Measurements from ENCODE around the gene OBI1. TPM values are rescaled to one million over a fixed set of nuclear protein-coding genes. Genes with fewer than 3 reads are reported as not detected.

OBI1 gene
- total and polyA plus RNA-seq, 2 donors (not counting 1 experiment from before 2014, with no cell fraction given), result 3.1 to 15.4 TPM

GRCh38 chr13:78601124-78601873 lies 57.7 kb downstream of the OBI1 start:
- Histone ChIP-seq H3K36me3 (replicated peaks in 1 of 2; ENCODE audit: control extremely low read depth in 1 of 2, control insufficient read depth in 1 of 2, extremely low read depth in 1 of 2, insufficient read depth in 2 of 2, low read length in 1 of 2) (no peaks in the 10 kb centered on the region), H3K9ac (ENCODE audit: low read length) (peak overlapping the region; percentile 53), H3K4me2 (replicated peaks; ENCODE audit: low read depth, low read length, poor library complexity, severe bottlenecking) (peak overlapping the region; percentile 81), H3K9me3 (ENCODE audit: control extremely low read depth in 1 of 3, control insufficient read depth in 2 of 3, insufficient read depth in 1 of 3, low read length in 2 of 3) (peaks cover 11 to 48% (median 14%) of the 10 kb centered on the region in 3 donors), H4K20me1 (ENCODE audit: control insufficient read depth, insufficient read depth, low read length, poor library complexity, severe bottlenecking) (no peaks in the 10 kb centered on the region), H2AFZ (ENCODE audit: insufficient read depth, low read depth, low read length, poor library complexity, severe bottlenecking) (peak overlapping the region; percentile 68), H3K4me3 (ENCODE audit: control extremely low read depth in 1 of 5, extremely low read depth in 1 of 5, insufficient read depth in 1 of 5, low read depth in 2 of 5, low read length in 4 of 5) (peak overlapping the region; percentile 1 to 45 (median 40)), H3K79me2 (ENCODE audit: control insufficient read depth, insufficient read depth, low read length) (no peaks in the 10 kb centered on the region), H3K27me3 (replicated peaks in 1 of 4; ENCODE audit: control extremely low read depth in 1 of 4, control insufficient read depth in 3 of 4, insufficient read depth in 4 of 4, low read length in 3 of 4) (peaks cover 9 to 87% (median 84%) of the 10 kb centered on the region in 4 experiments), H3K27ac (ENCODE audit: low read length in 2 of 2) (no peak overlapping the region), H3K4me1 (ENCODE audit: control insufficient read depth in 2 of 2, insufficient read depth in 2 of 2, low read length in 2 of 2) (peaks cover 40 to 77% of the 10 kb centered on the region in 2 donors)
- H3K9me3 Mint-ChIP-seq (ENCODE audit: insufficient read depth), result peaks cover 2% of the 10 kb centered on the region
- ChIA-PET POLR2A (no interaction called here), CTCF (no interaction called here)
- DNase-seq (peak; percentile 70), ATAC-seq (ENCODE audit: low read depth) (peak; percentile 36)
- intact Hi-C loops (cut with micrococcal nuclease), result loop anchor here (5.0 to 10.0 kb wide), 2 partner anchors 791 to 906 kb away; partner anchors contain the start of gene SLAIN1
- no peak for TF ChIP-seq CTCF (IDR thresholded peaks at IDR 0.05)
- no peak for TF ChIP-seq EZH2 (IDR thresholded peaks at IDR 0.05; ENCODE audit: borderline replicate concordance, insufficient read depth, low read depth, low read length, poor library complexity, severe bottlenecking)
- H3K4me3 Mint-ChIP-seq, result peak overlapping the region; percentile 74
- 4% methylated on average over 53 of the region's 58 CpGs for WGBS (ENCODE audit: insufficient coverage)
- peaks cover 37% of the 10 kb centered on the region for H3K4me1 Mint-ChIP-seq
- peak overlapping the region; percentile 37 for H3K27ac Mint-ChIP-seq
- peaks cover 77% of the 10 kb centered on the region for H3K27me3 Mint-ChIP-seq

- DNase-seq (peak; percentile 29), ATAC-seq (ENCODE audit: low read depth) (no peak)
- no peaks in the 10 kb centered on the region for H3K79me2 ChIP-seq (ENCODE audit: control insufficient read depth, insufficient read depth, low read length)
- peak overlapping the region in 1 of 5 experiments; percentile 8 for H3K4me3 ChIP-seq (ENCODE audit: control extremely low read depth in 1 of 5, extremely low read depth in 1 of 5, insufficient read depth in 1 of 5, low read depth in 2 of 5, low read length in 4 of 5)
- no peak overlapping the region for H3K9ac ChIP-seq (ENCODE audit: low read length)
- H3K9me3 ChIP-seq (ENCODE audit: control extremely low read depth in 1 of 3, control insufficient read depth in 2 of 3, insufficient read depth in 1 of 3, low read length in 2 of 3), result peaks cover 11 to 48% (median 14%) of the 10 kb centered on the region in 3 donors
- Mint-ChIP-seq H3K27ac (peak overlapping the region; percentile 46), H3K27me3 (peaks cover 72% of the 10 kb centered on the region), H3K4me3 (peak overlapping the region; percentile 74), H3K9me3 (ENCODE audit: insufficient read depth) (peaks cover 2% of the 10 kb centered on the region), H3K4me1 (peaks cover 33% of the 10 kb centered on the region)
- H3K4me2 ChIP-seq (replicated peaks; ENCODE audit: low read depth, low read length, poor library complexity, severe bottlenecking), result no peak overlapping the region
- H3K27ac ChIP-seq (ENCODE audit: low read length in 2 of 2), result no peak overlapping the region
- 12% methylated on average over 5 of the region's 13 CpGs for WGBS (ENCODE audit: insufficient coverage)
- POLR2A ChIA-PET, result no interaction called here
- no peak for TF ChIP-seq CTCF (IDR thresholded peaks at IDR 0.05)
- TF ChIP-seq EZH2 (IDR thresholded peaks at IDR 0.05; ENCODE audit: borderline replicate concordance, insufficient read depth, low read depth, low read length, poor library complexity, severe bottlenecking), result no peak
- peaks cover 44 to 77% of the 10 kb centered on the region in 2 donors for H3K4me1 ChIP-seq (ENCODE audit: control insufficient read depth in 2 of 2, insufficient read depth in 2 of 2, low read length in 2 of 2)
- CTCF ChIA-PET, result no interaction called here
- H3K36me3 ChIP-seq (replicated peaks in 1 of 2; ENCODE audit: control extremely low read depth in 1 of 2, control insufficient read depth in 1 of 2, extremely low read depth in 1 of 2, insufficient read depth in 2 of 2, low read length in 1 of 2), result no peaks in the 10 kb centered on the region
- no peaks in the 10 kb centered on the region for H4K20me1 ChIP-seq (ENCODE audit: control insufficient read depth, insufficient read depth, low read length, poor library complexity, severe bottlenecking)
- no peak overlapping the region for H2AFZ ChIP-seq (ENCODE audit: insufficient read depth, low read depth, low read length, poor library complexity, severe bottlenecking)
- H3K27me3 ChIP-seq (replicated peaks in 1 of 4; ENCODE audit: control extremely low read depth in 1 of 4, control insufficient read depth in 3 of 4, insufficient read depth in 4 of 4, low read length in 3 of 4), result peaks cover 9 to 87% (median 83%) of the 10 kb centered on the region in 4 experiments
- intact Hi-C loops (cut with micrococcal nuclease), result loop anchor here (5.0 to 10.0 kb wide), 2 partner anchors 792 to 906 kb away; partner anchors contain the start of gene SLAIN1
Measured at GRCh38 chr13:78600280-78600883, 58.6 kb downstream of the OBI1 start.

All from B cell (primary cell).